Stimulated activated CD4-positive, alpha-beta T cell treated with anti-CD3 and anti-CD28 coated beads, Interleukin-2, amount 100 ng/mL, for 48 hours (primary cell): ENCODE results near the gene GAPVD1.
A peak's percentile ranks its signal among the peaks of the same experiment; 100 is the strongest.
"Not testable (repeated sequence)": the region's sequence is repeated elsewhere in the genome, so short reads cannot be mapped to it uniquely, and the experiment has no call there.

Source experiments
- DNase-seq, 2 donors: peaks; one replicate each; pipeline ENCODE4 v3.0.0-alpha.2; 2020

The GAPVD1 gene

DNA sequence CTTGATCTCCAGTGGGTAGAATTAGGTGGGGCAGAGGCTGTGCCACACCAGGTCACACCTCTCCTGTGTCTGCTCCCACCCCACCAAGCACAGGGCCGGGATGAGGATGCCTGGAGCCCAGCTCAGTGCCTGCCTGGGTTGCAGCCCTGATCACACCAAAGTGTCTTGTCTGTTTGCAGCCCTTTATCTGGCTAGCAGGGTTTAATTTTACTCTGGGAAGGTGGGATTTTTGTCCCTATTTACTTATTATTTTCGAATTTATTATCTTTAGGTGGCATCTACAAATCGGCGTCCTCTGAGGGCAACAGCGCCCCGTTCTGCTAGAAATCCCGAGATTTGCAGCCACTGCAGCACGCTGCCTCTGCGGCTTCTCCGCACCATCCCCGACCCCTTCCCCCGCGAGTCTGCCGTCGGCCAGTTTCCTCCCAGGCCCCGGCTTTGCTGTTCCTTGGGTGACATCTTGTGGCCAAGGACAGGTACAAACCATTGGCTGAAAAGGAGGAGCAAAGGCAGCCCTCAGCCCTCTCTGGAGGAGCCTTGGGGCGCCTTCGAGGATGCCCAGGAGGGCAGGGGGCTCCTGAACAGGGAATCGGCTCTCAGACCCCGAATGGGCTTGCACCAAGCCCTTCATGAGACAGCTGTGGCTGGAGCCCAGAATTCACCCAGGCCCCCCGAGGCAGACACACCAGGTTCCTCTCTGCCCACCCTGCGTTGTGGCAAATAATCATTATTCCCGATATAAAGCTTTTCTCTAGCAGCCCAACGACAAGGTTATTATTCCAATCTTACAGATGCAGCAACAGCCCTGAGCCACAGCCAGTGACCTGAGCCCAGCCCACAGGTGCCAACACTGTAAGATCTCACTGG lies 113.0 kb downstream of the GAPVD1 start:
- peak; percentile 48 to 64 for DNase-seq

DNA sequence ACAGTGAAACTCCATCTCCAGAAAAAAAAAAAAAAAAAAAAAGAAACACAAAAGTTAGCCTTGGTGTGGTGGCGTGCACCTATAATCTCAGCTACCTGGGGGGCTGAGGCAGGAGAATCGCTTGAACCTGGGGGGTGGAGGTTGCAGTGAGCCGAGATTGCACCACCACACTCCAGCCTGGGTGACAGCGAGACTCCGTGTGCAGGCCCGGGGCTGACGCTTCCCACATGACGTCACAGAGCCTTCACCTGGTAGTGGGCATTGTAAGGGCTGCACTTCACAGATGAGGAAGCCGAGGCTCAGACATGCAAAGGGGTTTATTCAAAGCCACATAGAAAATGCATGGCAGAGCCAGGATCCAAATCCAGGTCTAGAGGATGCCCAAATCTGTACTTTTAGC lies 114.2 kb downstream of the GAPVD1 start:
- no peak for DNase-seq

DNA sequence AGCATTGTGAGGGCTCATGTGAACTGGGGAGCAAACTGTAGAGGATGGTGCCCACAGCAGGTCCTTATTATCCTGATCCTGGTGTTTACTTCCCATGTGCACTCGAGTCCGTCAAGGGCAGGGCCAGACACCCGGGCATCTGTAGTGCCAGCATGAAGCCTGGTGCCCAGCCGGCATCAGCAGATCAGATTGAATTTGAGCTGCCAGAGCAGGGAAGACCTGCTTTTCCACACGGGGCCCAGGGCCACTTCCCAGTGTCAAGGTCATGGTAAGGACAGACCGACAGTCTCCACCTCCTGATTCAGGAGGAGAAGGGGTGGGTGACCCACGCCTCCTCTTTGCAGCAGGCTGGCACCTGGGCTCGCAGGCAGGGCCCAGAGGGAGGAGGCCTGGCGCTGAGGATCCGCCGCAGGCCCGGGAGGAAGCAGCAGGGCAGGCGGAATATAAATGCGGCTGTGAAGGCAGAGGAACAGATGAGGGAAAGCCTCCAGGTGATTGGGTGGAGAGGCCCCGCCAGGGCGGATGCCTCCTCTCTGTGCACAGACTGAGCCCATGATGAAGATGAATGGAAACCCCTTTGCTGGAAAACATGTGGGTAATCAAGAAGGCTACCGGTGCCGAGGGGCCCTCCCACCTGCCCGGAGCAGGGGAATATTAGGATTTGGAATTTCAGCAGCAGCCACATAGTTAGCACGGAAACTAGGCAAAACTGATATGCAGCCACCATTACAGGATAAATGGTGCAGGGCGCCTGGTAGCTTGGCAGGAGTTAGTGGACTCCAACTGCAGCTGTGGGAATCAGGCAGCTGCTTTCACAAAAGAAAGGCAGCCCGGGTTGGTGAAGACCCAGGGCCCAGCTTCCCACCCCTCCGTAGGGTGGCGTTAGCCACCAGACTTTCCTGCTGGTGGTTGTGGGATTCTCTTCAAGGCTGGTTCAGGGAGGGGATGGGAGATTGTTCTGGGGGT lies 114.9 kb downstream of the GAPVD1 start:
- no peak for DNase-seq

DNA sequence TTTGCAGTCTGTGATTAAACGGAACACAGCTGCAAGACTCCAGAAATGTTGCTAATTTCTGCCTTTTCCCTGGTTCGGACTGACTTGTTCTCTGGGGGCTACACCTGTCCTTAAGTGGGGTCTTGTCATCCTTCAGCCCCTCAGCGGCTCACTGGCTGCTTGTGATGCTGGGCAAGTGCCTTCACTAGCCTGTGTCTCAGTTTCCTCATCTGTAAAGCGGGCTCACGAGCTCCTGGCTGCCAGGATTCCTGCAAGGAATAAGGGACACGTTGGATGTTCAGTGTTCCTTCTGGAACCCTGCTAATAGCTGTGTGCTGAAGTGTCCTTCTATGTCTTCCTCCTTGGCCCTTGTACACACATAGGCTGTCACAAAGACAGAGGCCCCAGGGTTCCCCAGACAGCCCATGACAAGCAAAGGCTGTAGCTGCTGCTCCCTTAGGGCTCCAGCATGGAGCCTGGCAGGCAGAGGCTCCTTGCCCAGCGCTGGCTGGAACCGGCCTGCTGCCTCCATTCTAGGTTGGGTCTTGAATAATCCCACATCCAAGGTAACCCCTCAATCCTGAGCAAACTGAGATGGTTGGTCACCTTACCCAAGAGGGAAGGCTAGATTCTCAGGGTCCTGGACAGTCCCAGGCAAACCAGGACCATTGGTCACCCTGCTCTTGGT lies 116.1 kb downstream of the GAPVD1 start:
- no peak for DNase-seq

DNA sequence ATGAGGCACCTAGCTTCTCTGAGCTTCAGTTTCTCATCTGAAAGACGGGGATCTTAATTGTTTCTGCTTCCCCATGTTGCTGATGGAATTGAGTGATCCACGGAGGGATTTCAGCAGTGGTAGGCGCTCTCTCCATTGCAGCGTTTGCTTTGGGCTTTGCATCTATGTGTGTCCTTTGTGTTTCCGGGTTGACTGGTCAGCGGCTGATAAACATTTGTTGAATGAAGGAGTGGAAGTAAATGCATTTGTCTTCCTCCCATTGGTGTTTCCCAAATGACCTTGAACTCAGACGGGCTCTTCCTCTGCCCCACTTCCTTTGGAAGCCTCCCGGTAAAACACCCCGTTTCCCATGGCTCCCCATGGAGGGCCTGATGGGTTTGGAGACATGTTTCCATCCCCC lies 117.2 kb downstream of the GAPVD1 start:
- no peak for DNase-seq

DNA sequence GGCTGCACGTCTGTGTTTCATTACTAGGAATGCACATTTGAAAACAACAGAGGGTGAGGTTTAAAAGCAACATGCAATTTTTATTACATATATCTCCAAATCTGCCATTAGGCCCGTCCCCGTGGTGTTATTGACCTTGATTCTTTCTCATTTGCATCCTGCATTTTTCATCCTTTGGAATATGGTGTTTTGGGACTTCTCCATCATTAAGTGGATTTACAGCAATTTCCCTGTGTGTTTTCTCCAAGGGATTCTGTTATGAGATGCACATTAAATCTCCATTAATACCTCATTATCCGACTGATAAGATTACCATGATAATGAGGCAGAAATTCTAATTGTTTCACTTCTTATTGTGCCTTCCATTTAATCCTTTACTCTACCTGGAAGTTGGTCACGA lies 117.6 kb downstream of the GAPVD1 start:
- DNase-seq, result no peak

DNA sequence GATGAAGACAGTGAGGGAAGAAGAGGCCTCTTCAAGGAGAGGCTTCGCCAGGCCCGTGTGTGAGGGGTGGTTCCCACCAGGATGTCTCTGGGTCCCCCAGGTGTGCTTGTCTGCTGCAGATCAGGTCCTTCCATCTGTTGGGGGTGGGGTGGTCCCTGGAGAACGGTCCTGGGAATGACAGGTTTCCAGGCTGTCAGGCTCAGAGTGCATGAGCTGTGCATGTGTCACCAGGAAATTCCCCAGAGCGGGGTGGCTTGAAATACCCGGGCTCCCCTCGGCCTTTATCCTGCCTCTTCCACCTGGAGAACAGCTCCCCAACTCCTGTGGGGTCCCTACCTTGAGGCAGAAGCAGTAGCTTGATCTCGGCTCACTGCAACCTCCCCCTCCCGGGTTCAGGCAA lies 118.8 kb downstream of the GAPVD1 start:
- no peak for DNase-seq

DNA sequence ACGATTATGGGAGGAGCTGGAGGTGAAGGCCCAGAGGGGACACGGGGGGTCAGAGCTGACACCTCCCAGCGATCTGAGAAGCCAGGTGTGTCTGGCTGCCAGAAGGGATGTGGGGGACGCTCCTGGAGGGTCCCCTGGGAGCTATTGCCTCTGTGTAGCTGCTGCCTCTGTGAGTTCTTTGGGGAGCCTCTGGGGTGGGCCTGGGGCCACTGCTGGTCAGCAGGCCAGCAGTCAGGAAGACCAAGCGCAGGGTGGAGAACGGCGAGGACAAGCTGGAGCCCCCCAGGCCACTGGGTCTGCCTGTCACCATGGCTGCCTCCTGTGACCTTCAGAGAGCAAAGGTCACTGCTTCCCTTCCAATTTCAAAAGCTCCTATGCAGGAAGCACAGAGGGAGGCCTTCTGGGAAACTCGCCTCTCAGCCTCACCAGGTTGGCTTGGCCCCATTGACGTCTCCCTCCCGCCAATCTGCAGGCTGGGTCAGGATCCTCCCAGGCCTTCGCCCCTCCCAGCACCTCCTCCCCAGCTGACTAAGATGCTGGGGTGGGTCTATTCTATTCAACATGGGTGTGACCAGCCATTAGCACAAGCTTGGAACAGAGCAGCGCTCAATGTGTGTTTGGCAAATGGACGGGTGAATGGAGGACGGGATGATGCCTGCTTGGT lies 126.4 kb downstream of the GAPVD1 start:
- DNase-seq, result no peak

DNA sequence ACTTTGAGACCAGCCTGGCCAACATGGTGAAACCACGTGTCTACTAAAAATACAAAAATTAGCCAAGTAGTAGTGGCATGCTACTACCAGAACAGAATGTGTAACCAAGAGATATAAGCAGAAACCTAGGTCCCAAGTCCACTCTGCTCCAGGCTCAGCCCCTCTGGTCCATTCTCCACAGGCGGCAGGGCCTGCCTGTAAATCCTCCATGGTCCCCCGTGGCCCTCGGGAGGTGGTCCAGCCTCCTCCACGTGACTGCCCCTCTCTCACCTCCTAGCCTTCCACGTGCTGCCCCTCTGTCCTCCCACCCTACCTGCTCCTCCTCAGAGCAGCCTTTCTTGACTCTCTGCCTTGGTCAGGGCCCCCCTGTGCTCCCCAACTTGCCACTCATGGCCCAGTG lies 127.4 kb downstream of the GAPVD1 start:
- DNase-seq, result no peak

DNA sequence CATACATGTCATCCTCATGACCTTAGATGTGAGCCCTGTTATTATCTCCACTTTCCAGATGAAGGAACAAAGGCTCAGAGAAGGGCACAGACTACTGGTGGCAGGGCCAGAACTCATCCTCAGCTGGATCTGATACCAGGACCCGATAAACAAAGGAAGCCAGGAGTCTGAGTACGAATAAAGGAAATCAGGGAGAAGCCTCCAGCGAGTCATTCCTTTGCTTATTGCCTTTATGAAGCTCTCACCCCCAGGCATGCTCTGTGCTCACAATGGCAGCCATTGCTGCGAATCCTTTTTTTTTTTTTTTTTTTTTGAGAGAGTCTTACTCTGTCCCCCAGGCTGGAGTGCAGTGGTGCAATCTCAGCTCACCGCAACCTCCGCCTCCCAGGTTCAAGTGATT lies 130.1 kb downstream of the GAPVD1 start:
- no peak for DNase-seq

DNA sequence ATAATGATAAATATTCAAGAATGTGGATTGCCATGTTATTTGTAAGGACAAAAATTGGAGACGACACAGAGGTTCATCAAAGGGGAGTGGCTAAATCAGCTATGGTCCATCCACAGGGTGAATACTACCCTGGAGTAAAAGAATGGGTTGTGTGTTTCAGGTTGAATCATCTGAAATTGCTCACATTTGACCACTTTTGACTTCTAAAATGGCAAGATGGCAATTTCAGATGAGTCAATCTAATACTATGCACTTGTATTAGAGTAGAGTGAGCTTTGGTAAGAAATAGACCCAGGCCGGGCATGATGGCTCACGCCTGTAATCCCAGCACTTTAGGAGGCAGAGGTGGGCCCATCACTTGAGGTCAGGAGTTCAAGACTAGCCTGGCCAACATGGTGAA lies 131.8 kb downstream of the GAPVD1 start:
- DNase-seq, result no peak

DNA sequence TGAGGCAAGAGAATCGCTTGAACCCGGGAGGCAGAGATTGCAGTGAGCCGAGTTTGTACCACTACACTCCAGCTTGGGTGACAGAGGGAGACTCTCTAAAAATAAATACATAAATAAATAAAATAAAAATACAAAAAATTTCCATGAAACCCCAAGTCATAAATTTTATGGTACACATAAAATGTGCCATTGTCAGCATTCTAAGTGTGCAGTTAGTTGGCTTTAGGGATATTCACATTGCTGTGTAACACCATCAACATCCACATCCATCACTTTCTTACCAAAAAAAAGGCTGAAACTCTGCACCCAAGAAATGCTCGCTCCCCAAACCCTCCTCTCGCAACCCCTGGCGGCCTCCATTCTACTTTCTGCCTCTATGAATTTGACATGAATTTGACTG lies 135.2 kb downstream of the GAPVD1 start:
- DNase-seq, result no peak

DNA sequence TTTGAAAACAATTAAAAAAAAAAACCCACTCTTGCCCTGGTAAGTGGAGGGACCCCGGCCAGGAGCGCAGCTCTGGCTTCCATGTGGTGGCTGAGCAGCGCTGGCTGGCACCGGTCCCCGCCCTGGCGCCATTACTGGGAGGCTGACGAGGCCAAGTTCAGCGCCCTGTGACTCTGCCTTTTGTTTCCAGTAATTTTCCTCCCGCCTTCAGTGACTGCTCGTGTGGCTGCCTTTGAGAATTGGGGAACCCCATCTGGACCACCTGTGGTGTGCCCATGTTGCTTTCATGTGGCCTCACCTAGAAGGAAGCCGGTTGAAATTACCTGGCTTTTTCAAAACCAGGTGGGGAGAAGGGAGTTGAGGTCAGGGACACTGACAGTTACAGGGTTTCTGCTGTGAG lies 136.1 kb downstream of the GAPVD1 start:
- DNase-seq, result no peak

DNA sequence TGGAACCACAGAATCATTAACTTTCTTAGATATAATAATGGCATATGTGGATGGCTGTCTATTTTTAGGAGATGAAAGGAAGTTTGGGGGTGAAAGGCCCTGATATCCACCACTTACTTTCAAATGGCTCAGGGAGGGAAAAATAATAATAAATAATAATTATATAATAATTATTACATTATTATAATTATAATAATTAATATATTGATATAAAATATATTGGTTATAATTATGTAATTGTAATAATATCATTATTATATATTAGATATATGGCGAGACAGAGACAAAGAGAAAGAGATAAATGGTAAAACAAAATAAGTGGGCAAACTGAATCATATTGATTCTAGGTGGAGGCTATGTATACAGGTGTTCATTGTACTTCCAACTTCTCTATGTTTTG lies 136.6 kb downstream of the GAPVD1 start:
- DNase-seq, result no peak

DNA sequence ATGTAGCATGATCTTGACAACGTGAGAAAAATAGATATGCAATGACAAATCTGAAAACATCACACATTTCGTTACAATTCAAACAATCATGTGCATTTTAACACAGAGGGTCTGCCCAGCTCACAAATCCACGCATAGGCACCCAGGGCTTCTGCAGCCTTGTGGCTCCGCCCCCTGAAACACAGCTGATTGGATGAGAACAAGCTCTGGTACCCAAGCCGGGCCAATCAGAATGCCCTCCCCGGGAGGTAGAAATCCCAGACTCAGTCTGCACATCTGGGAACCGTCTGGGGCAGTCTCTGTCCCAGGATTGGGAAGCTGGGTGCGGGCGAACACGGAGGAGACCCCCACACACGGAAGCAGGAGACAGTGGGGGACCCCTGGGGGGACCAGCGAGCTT lies 137.5 kb downstream of the GAPVD1 start:
- no peak for DNase-seq

DNA sequence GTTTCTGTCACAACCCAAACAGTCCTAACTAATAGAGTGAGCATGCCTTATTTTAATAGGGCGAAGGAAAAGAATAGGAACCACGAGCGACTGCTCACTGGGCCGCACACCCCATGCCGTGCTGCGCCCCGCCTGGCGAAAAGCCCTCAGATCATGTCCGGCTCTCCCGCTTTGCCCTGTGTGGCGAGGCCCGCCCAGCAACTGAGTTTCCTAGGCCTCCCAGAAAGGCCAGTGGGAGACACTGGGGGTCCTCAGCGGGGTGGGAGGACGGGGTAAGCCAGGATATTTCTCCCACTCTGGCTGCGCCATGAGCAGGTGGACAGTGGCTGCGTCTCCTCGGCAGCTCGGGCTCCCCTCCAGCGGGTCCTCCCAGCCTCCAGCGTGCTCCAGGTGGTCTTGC lies 138.0 kb downstream of the GAPVD1 start:
- DNase-seq, result no peak

DNA sequence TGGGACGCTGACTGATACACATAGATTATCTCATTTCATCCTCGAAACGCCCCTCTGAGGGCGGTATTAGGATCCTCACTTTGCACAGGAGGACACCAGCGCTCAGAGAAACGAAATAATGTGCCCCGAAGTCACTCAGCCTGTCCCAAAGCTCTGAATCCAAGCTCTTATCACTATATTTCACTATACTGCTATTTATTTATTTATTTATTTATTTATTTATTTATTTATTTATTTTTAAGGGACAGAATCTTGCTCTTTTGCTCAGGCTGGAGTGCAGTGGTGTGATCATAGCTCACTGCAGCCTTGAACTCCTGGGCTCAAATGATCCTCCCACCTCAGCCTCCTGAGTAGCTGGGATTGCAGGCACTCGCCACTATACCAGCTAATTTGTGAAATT lies 138.6 kb downstream of the GAPVD1 start:
- DNase-seq, result not testable (repeated sequence)

DNA sequence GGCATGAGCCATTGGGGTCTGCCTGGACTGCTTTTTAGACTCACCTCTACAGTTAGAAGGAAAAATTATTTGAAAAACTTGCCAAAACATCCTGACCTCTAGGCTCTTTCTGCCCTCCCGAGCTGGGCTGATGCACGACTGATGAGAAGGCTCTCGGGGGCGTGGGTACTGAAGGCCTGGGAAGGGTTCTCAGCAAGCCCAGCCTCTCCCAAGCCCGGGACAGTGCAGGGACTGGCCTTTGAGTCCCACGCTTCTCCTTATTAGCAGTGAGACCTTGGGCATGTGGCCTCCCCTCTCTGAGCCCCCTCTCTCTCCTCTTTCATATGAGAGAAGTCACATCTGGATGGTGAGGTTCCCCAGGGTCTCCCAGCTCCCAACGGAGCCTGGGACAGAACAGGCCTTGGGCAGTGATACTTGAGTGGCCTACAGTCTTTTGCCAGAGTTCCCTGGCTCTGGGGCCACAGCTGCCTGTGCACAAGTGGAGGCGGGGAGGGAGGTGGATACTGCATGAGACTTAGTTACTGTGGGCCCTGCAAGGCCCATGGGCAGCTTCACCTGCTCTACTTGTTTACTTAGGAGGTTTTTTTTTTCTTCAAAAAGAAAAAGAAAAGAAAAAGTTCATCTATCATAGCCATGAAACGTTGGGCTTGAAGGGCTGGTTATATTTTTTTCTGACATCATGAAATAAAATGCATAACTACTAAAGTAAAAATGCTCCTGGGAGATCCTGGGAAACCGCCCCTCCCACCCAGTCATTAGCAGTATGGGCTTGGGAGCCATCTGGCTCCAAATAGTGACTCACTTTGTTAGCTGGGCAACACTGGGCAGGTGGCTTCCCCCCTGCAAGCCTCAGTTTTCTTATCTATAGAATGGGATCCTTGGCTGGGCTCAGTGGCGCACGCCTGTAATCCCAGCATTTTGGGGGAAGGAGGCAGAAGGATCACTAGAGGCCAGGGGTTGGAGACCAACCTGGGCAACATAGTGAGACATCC lies 139.4 kb downstream of the GAPVD1 start:
- no peak for DNase-seq

DNA sequence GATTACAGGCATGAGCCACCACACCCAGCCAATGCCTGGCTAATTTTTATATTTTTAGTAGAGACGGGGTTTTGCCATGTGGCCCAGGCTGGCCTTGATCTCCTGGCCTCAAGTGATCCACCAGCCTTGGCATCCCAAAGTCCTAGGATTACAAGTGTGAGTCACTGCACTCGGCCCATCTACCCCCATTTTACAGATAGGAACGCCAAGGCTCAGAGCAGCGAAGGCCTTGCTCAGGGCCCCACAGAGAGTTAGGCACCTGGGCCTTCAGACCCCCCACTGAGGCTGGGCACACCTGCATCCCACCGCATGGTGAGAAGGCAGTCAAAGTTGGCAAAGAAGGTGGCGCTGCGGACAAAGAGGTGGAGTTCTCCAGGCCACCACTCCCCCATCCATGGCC lies 143.1 kb downstream of the GAPVD1 start:
- no peak for DNase-seq

DNA sequence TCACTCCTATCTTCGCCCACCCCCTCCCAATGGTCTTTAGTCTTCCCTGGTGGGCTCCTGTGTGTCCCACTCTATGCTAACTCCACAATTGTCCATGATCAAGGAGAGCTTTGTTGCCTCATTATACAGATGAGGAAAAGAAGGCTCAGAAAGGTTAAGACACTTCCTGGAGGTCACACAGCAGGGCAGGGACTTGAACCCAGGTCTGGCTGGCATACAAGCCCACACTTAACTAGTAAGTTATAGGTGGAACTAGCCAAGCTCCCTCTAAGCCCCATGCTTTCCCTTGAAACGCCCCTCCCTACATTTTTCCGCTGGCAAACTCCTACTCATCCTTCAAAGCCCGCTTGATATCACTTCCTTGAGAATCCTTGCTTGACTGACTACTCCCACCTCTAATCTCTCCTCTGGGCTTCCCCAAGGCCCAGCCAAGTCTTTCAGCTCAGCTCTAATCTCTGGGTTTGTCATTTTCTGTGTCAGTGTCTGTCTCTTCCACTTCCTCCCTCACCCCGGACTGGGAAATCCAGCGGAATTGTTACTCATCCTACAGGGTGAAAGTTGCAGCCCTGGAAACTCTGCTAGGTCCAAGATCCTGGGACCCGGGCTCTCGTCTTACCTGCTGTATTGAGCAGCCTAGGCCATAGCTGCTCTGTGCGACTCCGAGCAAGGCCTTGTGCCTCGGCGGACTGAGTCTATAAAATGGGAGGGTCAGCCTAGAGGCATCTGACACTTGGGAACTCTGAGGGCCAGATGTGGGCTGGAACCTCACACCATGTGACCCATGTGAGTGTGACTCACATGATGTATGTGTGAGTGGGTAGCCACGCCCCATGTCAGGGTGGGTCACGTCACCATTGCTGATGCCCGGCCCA lies 144.5 kb downstream of the GAPVD1 start:
- DNase-seq, result no peak

DNA sequence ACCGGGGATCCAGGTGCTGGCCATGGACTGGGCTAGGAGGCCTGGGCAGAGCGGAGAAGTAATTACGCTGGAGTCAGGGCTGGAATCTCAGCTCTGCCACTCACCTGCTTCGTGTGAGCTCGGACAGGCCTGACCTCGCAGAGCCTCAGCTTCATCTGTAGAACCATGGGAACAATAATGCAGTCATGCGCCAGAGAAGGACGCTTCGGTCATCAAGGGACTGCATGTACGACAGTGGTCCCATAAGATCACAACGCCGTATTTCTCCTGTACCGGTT lies 145.1 kb downstream of the GAPVD1 start:
- no peak for DNase-seq
